ENCODE results near the gene INPP4B.
"Not testable (repeated sequence)": the region's sequence is repeated elsewhere in the genome, so short reads cannot be mapped to it uniquely, and the experiment has no call there.

The INPP4B gene

GRCh38 chr4:142509881-142510280 lies 336.2 kb downstream of the INPP4B start:
- DNase-seq (ENCODE audit: low read depth, low spot score), result no peak
- CTCF ChIA-PET, result no interaction called here
- H3K4me3 ChIP-seq (ENCODE audit: low read depth, low read length), result no peak overlapping the region
- no peak for TF ChIP-seq CTCF (IDR thresholded peaks at IDR 0.05; ENCODE audit: insufficient read depth, low read length, missing control alignments)
- POLR2A ChIA-PET, result no interaction called here

GRCh38 chr4:142509381-142509780 lies 336.7 kb downstream of the INPP4B start:
- H3K4me3 ChIP-seq (ENCODE audit: low read depth, low read length); CTCF ChIA-PET; DNase-seq (ENCODE audit: low read depth, low spot score); POLR2A ChIA-PET: not testable (repeated sequence)

GRCh38 chr4:142500966-142501365 lies 345.1 kb downstream of the INPP4B start:
- POLR2A ChIA-PET, result no interaction called here
- CTCF ChIA-PET, result no interaction called here
- TF ChIP-seq CTCF (IDR thresholded peaks at IDR 0.05; ENCODE audit: insufficient read depth, low read length, missing control alignments), result no peak
- H3K4me3 ChIP-seq (ENCODE audit: low read depth, low read length), result no peak overlapping the region
- DNase-seq (ENCODE audit: low read depth, low spot score), result no peak

- ChIA-PET POLR2A (no interaction called here), CTCF (no interaction called here)
- DNase-seq (ENCODE audit: low read depth, low spot score), result no peak
- no peak for TF ChIP-seq CTCF (IDR thresholded peaks at IDR 0.05; ENCODE audit: insufficient read depth, low read length, missing control alignments)
- H3K4me3 ChIP-seq (ENCODE audit: low read depth, low read length), result no peak overlapping the region
Measured at GRCh38 chr4:142497606-142498005, 348.5 kb downstream of the INPP4B start.

DNA sequence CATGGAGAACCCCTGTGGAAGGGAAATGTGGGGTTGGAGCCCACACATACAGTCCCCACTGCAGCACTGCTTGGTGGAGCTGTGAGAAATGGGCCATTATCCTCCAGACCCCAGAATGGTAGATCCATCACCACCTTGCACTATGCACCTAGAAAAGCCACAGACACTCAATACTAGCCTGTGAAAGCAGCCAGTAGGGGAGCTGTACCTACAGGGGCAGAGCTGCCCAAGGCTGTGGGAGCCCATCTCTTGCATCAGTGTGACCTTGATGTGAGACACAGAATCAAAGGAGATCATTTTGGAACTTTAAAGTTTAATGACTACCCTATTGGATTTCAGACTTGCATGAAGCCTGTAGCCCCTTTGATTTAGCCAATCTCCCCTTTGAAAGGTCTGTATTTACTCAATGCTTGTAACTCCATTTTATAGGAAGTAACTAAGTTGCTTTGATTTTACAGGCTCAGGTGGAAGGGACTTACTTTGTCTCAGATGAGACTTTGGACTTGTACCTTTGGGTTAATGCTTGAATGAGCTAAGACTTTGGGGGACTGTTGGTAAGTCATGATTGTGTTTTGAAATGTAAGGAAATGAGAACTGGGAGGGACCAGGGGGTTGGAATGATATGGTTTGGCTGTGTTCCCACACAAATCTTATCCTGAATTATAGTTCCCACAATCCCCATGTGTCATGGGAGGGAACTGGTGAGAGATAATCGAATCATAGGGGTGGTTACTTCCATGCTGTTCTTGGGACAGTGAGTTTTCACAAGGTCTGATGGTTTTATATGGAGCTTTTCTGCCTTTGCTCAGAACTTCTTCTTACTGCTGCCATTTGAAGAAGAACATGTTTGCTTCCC lies 352.6 kb downstream of the INPP4B start:
- POLR2A ChIA-PET, result no interaction called here
- DNase-seq (ENCODE audit: low read depth, low spot score), result no peak
- TF ChIP-seq CTCF (IDR thresholded peaks at IDR 0.05; ENCODE audit: insufficient read depth, low read length, missing control alignments), result no peak
- H3K4me3 ChIP-seq (ENCODE audit: low read depth, low read length), result no peak overlapping the region
- CTCF ChIA-PET, result no interaction called here

DNA sequence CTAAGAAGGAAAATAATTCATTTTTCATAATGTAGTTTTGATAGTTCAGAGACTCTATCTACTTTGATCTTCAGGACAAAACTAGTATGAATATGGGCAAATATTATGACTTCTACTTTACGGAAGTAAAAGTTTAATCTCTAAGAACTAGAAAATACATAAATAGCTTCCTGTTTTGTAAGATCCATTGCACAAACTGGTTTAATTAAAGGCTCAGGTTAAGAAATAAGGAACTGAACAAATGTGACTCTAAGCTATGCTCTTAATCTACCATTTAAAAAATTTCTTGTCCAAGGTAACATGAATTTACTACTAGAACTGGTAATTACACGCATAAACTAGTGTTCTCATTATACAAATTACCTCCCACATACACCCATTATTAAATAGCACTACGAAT lies 360.6 kb downstream of the INPP4B start:
- ChIA-PET POLR2A (no interaction called here), CTCF (no interaction called here)
- TF ChIP-seq CTCF (IDR thresholded peaks at IDR 0.05; ENCODE audit: insufficient read depth, low read length, missing control alignments), result no peak
- no peak overlapping the region for H3K4me3 ChIP-seq (ENCODE audit: low read depth, low read length)
- DNase-seq (ENCODE audit: low read depth, low spot score), result no peak

GRCh38 chr4:142480244-142480643 lies 365.9 kb downstream of the INPP4B start:
- ChIA-PET CTCF (no interaction called here), POLR2A (no interaction called here)
- DNase-seq (ENCODE audit: low read depth, low spot score), result no peak
- no peak for TF ChIP-seq CTCF (IDR thresholded peaks at IDR 0.05; ENCODE audit: insufficient read depth, low read length, missing control alignments)
- no peak overlapping the region for H3K4me3 ChIP-seq (ENCODE audit: low read depth, low read length)

All from AG04449 (cell line).